ENCODE results near the gene SIM2. TPM values are rescaled to one million over a fixed set of nuclear protein-coding genes. Genes with fewer than 3 reads are reported as not detected.

The SIM2 gene
- total and polyA plus RNA-seq, 2 of the 13 experiments (the other 11 are each of a cell fraction or from before 2014, with no cell fraction given), result 0.36 to 0.53 TPM

DNA sequence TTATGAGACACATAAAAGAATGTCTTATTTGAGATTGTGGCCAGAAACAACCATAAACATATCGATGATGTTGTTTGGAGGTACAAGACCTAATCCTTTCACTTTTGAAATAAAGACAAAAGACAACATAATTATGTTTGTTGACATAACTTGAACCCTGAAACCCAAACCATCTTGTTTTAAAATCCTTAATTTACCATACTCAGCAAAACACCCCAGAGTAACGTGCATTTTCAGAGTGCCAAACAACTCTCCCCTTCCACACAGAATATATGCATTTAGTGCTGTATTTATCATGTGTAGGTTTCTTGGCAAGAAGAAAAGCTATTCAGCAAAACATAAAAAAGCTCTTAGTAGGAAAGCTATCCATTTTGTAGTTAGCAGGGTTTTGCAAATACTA, 17.5 kb downstream of the SIM2 start:
- 83% methylated on average over 2 of the region's 2 CpGs for WGBS (ENCODE audit: low lambda C conversion rate)
- intact Hi-C loops (cut with micrococcal nuclease; ENCODE audit: unreplicated experiment) (no loop called here), in situ Hi-C loops (cut with HindIII; ENCODE audit: extremely low pct_ligation_motif_present, low pct_unique_long_range_greater_than_20kb) (no loop called here)
- no peak overlapping the region for H3K4me2 ChIP-seq (ENCODE audit: low read depth, low read length)
- peaks cover 16% of the 10 kb centered on the region for H3K4me1 ChIP-seq (ENCODE audit: insufficient read depth, low read length)
- no TSS peak for BruUV-seq (replicated peaks)
- H3K27ac ChIP-seq (ENCODE audit: extremely low read length, insufficient read depth, low read length), result no peak overlapping the region
- TF ChIP-seq ZNF746 (CRISPR knock-in tag; IDR thresholded peaks at IDR 0.05) (no peak), MAFF (IDR thresholded peaks at IDR 0.05; ENCODE audit: low read depth, low read length) (peak; percentile 72), MAFK (conservative IDR thresholded peaks at IDR 0.05 in 1 of 2, IDR thresholded peaks at IDR 0.05 in 1 of 2; ENCODE audit: low read length in 2 of 2) (peak; percentile 45 to 76; a peak in 3 of 4 replicates)
- no peaks in the 10 kb centered on the region for H3K9me3 ChIP-seq (ENCODE audit: low read length)
- DNase-seq (ENCODE audit: low spot score), result no peak
- FAIRE-seq, result no peak
- ChIA-PET CTCF (ENCODE audit: low intra/inter-chr PET ratio, low total read pairs) (no interaction called here), POLR2A (no interaction called here)
- no peak overlapping the region for H3K9ac ChIP-seq (ENCODE audit: insufficient read depth, low read depth, low read length)
- H3K27me3 ChIP-seq (ENCODE audit: control insufficient read depth in 1 of 2, insufficient read depth in 2 of 2, low read length in 2 of 2), result no peaks in the 10 kb centered on the region
- no peak overlapping the region for H2AFZ ChIP-seq (ENCODE audit: low read length)
- no peak for ATAC-seq
- H3K4me3 ChIP-seq (replicated peaks in 1 of 3; ENCODE audit: insufficient read depth in 1 of 3, low read depth in 2 of 3, low read length in 3 of 3), result no peak overlapping the region
- H4K20me1 ChIP-seq (ENCODE audit: insufficient read depth, low read length), result no peaks in the 10 kb centered on the region
- no peaks in the 10 kb centered on the region for H3K79me2 ChIP-seq (ENCODE audit: insufficient read depth, low read length)
- H3K36me3 ChIP-seq (replicated peaks in 1 of 2; ENCODE audit: control insufficient read depth in 1 of 2, insufficient read depth in 2 of 2, low read length in 2 of 2), result no peaks in the 10 kb centered on the region

DNA sequence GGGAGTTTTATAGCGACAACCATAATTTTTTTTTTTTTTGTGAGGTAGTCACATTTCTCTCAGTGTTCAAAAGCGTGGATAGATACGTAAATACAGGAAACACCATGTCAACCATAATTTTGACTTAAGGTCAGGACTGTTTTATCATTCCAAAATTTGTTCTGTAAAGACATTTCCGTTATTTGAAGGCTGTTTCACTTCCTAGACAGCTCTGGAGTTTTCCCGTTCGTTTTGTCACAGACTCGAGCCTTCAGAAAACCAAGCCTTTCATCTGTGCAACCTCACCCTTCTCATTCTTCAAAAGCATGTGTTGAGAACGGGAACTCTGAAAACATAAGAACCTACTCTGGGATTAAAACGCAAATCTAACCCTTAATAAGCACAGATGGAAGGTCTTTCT, 17.9 kb downstream of the SIM2 start:
- ATAC-seq (no peak), DNase-seq (ENCODE audit: low spot score) (no peak), FAIRE-seq (no peak)
- Histone ChIP-seq H3K4me3 (replicated peaks in 1 of 3; ENCODE audit: insufficient read depth in 1 of 3, low read depth in 2 of 3, low read length in 3 of 3) (no peak overlapping the region), H3K9me3 (ENCODE audit: low read length) (no peaks in the 10 kb centered on the region), H2AFZ (ENCODE audit: low read length) (no peak overlapping the region), H3K36me3 (replicated peaks in 1 of 2; ENCODE audit: control insufficient read depth in 1 of 2, insufficient read depth in 2 of 2, low read length in 2 of 2) (no peaks in the 10 kb centered on the region), H3K4me2 (ENCODE audit: low read depth, low read length) (no peak overlapping the region), H3K27me3 (ENCODE audit: control insufficient read depth in 1 of 2, insufficient read depth in 2 of 2, low read length in 2 of 2) (no peaks in the 10 kb centered on the region), H4K20me1 (ENCODE audit: insufficient read depth, low read length) (no peaks in the 10 kb centered on the region), H3K4me1 (ENCODE audit: insufficient read depth, low read length) (peaks cover 16% of the 10 kb centered on the region), H3K9ac (ENCODE audit: insufficient read depth, low read depth, low read length) (no peak overlapping the region), H3K27ac (ENCODE audit: extremely low read length, insufficient read depth, low read length) (no peak overlapping the region), H3K79me2 (ENCODE audit: insufficient read depth, low read length) (no peaks in the 10 kb centered on the region)
- CTCF ChIA-PET (ENCODE audit: low intra/inter-chr PET ratio, low total read pairs), result no interaction called here
- intact Hi-C loops (cut with micrococcal nuclease; ENCODE audit: unreplicated experiment) (no loop called here), in situ Hi-C loops (cut with HindIII; ENCODE audit: extremely low pct_ligation_motif_present, low pct_unique_long_range_greater_than_20kb) (no loop called here)
- POLR2A ChIA-PET, result no interaction called here
- BruUV-seq (replicated peaks), result no TSS peak
- 78% methylated on average over 9 of the region's 9 CpGs for WGBS (ENCODE audit: low lambda C conversion rate)
- TF ChIP-seq KDM3A (CRISPR knock-in tag; IDR thresholded peaks at IDR 0.05; ENCODE audit: low read depth), result no peak
- TF ChIP-seq, protein P1, sequence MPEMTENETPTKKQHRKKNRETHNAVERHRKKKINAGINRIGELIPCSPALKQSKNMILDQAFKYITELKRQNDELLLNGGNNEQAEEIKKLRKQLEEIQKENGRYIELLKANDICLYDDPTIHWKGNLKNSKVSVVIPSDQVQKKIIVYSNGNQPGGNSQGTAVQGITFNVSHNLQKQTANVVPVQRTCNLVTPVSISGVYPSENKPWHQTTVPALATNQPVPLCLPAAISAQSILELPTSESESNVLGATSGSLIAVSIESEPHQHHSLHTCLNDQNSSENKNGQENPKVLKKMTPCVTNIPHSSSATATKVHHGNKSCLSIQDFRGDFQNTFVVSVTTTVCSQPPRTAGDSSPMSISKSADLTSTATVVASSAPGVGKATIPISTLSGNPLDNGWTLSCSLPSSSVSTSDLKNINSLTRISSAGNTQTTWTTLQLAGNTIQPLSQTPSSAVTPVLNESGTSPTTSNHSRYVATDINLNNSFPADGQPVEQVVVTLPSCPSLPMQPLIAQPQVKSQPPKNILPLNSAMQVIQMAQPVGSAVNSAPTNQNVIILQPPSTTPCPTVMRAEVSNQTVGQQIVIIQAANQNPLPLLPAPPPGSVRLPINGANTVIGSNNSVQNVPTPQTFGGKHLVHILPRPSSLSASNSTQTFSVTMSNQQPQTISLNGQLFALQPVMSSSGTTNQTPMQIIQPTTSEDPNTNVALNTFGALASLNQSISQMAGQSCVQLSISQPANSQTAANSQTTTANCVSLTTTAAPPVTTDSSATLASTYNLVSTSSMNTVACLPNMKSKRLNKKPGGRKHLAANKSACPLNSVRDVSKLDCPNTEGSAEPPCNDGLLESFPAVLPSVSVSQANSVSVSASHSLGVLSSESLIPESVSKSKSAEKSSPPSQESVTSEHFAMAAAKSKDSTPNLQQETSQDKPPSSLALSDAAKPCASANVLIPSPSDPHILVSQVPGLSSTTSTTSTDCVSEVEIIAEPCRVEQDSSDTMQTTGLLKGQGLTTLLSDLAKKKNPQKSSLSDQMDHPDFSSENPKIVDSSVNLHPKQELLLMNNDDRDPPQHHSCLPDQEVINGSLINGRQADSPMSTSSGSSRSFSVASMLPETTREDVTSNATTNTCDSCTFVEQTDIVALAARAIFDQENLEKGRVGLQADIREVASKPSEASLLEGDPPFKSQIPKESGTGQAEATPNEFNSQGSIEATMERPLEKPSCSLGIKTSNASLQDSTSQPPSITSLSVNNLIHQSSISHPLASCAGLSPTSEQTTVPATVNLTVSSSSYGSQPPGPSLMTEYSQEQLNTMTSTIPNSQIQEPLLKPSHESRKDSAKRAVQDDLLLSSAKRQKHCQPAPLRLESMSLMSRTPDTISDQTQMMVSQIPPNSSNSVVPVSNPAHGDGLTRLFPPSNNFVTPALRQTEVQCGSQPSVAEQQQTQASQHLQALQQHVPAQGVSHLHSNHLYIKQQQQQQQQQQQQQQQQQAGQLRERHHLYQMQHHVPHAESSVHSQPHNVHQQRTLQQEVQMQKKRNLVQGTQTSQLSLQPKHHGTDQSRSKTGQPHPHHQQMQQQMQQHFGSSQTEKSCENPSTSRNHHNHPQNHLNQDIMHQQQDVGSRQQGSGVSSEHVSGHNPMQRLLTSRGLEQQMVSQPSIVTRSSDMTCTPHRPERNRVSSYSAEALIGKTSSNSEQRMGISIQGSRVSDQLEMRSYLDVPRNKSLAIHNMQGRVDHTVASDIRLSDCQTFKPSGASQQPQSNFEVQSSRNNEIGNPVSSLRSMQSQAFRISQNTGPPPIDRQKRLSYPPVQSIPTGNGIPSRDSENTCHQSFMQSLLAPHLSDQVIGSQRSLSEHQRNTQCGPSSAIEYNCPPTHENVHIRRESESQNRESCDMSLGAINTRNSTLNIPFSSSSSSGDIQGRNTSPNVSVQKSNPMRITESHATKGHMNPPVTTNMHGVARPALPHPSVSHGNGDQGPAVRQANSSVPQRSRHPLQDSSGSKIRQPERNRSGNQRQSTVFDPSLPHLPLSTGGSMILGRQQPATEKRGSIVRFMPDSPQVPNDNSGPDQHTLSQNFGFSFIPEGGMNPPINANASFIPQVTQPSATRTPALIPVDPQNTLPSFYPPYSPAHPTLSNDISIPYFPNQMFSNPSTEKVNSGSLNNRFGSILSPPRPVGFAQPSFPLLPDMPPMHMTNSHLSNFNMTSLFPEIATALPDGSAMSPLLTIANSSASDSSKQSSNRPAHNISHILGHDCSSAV (CRISPR knock-in tag; IDR thresholded peaks at IDR 0.05; ENCODE audit: borderline replicate concordance), result no peak
- no peak for TF ChIP-seq PHF8 (CRISPR knock-in tag; IDR thresholded peaks at IDR 0.05)
- TF ChIP-seq, protein P2, sequence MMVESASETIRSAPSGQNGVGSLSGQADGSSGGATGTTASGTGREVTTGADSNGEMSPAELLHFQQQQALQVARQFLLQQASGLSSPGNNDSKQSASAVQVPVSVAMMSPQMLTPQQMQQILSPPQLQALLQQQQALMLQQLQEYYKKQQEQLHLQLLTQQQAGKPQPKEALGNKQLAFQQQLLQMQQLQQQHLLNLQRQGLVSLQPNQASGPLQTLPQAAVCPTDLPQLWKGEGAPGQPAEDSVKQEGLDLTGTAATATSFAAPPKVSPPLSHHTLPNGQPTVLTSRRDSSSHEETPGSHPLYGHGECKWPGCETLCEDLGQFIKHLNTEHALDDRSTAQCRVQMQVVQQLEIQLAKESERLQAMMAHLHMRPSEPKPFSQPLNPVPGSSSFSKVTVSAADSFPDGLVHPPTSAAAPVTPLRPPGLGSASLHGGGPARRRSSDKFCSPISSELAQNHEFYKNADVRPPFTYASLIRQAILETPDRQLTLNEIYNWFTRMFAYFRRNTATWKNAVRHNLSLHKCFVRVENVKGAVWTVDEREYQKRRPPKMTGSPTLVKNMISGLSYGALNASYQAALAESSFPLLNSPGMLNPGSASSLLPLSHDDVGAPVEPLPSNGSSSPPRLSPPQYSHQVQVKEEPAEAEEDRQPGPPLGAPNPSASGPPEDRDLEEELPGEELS (CRISPR knock-in tag; IDR thresholded peaks at IDR 0.05), result no peak
- no peak for TF ChIP-seq ZNF674 (CRISPR knock-in tag; IDR thresholded peaks at IDR 0.05; ENCODE audit: low read depth)

All from HepG2 (cell line).